Naive thymus-derived CD8-positive, alpha-beta T cell (primary cell): ENCODE measurements around the gene ARHGAP28. TPM values are rescaled to one million over a fixed set of nuclear protein-coding genes. Genes with fewer than 3 reads are reported as not detected.
"Not testable (repeated sequence)": the region's sequence is repeated elsewhere in the genome, so short reads cannot be mapped to it uniquely, and the experiment has no call there.

ENCODE experiments used
- ATAC-seq, 2 donors: fragments of 150-1000 bp; cut with Tn5 transposase in 1 of 2; sonication (Bioruptor Pico), chemical (Tn5 transposase) in 1 of 2; 1 replicate in 1 of 2; 2 replicates in 1 of 2; pipeline ENCODE4 v1.10.0; 2021; ENCODE audit warnings: mild to moderate bottlenecking in 2 of 2, moderate library complexity in 2 of 2
- POLR2A ChIA-PET: fragments of 350-600 bp; sonication (Branson Sonifier 250); formaldehyde crosslinking; loops from one replicate; lab custom pipeline; 2021; ENCODE audit warnings: antibody characterized with exemption; lab: Charles Lee
- DNase-seq, 10 donors: peaks; one replicate each; pipeline versions ENCODE4 v3.0.0 to v3.0.0-alpha.2; 2020 to 2022
- H3K27ac Mint-ChIP-seq, 10 donors: one replicate each; pipeline ENCODE4 v1.8.0; 2020 to 2022; ENCODE audit warnings: mild to moderate bottlenecking in 10 of 10, mixed read lengths in 10 of 10, moderate library complexity in 4 of 10, inconsistent platforms in 1 of 10
- H3K27me3 Mint-ChIP-seq, 5 donors: one replicate each; pipeline ENCODE4 v1.8.0; 2021 to 2022; ENCODE audit warnings: mixed read lengths in 5 of 5
- H3K36me3 Mint-ChIP-seq, 3 donors: one replicate each; pipeline ENCODE4 v1.8.0; 2020 to 2022; ENCODE audit warnings: mixed read lengths in 3 of 3, mild to moderate bottlenecking in 2 of 3, inconsistent platforms in 1 of 3
- H3K4me1 Mint-ChIP-seq, 4 donors: one replicate each; pipeline ENCODE4 v1.8.0; 2021 to 2022; ENCODE audit warnings: mixed read lengths in 4 of 4
- H3K4me3 Mint-ChIP-seq, 10 donors: one replicate each; pipeline ENCODE4 v1.8.0; 2020 to 2022; ENCODE audit warnings: mild to moderate bottlenecking in 10 of 10, mixed read lengths in 10 of 10, moderate library complexity in 6 of 10, inconsistent platforms in 1 of 10
- H3K9me3 Mint-ChIP-seq, 9 donors: one replicate each; pipeline ENCODE4 v1.8.0; 2020 to 2022; ENCODE audit warnings: mixed read lengths in 9 of 9, mild to moderate bottlenecking in 3 of 9, inconsistent platforms in 1 of 9, moderate library complexity in 1 of 9
- polyA plus RNA-seq, 3 donors: library from polyadenylated mRNA; unstranded; fragments of 300-500 nt; fragmentation: Illumina TruSeq; gene quantifications; one replicate each; pipeline ENCODE4 v1.2.3, GENCODE V29; 2021
- total RNA-seq, 8 experiments: library from RNA in 2 of 8; stranded (reverse) in 2 of 8; gene quantifications; one replicate each; pipeline ENCODE4 v1.2.3 and lab custom pipeline; 2021 to 2026

ARHGAP28 gene
- total and polyA plus RNA-seq, 5 experiments from 2014 or later: not detected

- POLR2A ChIA-PET, H3K4me3 Mint-ChIP-seq, H3K27me3 Mint-ChIP-seq: not testable (repeated sequence)
Measured at GRCh38 chr18:6845521-6845920, 116.0 kb downstream of the ARHGAP28 start.

GRCh38 chr18:6850396-6850795 is 120.9 kb downstream of the ARHGAP28 start:
- H3K4me1 Mint-ChIP-seq: no peaks in the 10 kb centered on the region
- DNase-seq: no peak
- no peaks in the 10 kb centered on the region for H3K36me3 Mint-ChIP-seq
- no peak overlapping the region for H3K4me3 Mint-ChIP-seq
- peaks cover 0 to 25% (median 10%) of the 10 kb centered on the region in 9 donors for H3K9me3 Mint-ChIP-seq
- no peak overlapping the region for H3K27ac Mint-ChIP-seq
- H3K27me3 Mint-ChIP-seq: peaks cover 0 to 9% (median 0%) of the 10 kb centered on the region in 5 donors
- ATAC-seq: no peak
- POLR2A ChIA-PET: no interaction called here

More at GRCh38 chr18:6845521-6845920, 116.0 kb downstream of the ARHGAP28 start:
- H3K27ac Mint-ChIP-seq, H3K4me1 Mint-ChIP-seq, H3K36me3 Mint-ChIP-seq, H3K9me3 Mint-ChIP-seq, ATAC-seq, DNase-seq: not testable (repeated sequence)

GRCh38 chr18:6851480-6851879 is 122.0 kb downstream of the ARHGAP28 start:
- no peak for DNase-seq
- POLR2A ChIA-PET: no interaction called here
- H3K4me3 Mint-ChIP-seq: no peak overlapping the region
- no peak overlapping the region for H3K27ac Mint-ChIP-seq
- no peaks in the 10 kb centered on the region for H3K36me3 Mint-ChIP-seq
- no peak for ATAC-seq
- H3K27me3 Mint-ChIP-seq: peaks cover 0 to 9% (median 0%) of the 10 kb centered on the region in 5 donors
- H3K4me1 Mint-ChIP-seq: no peaks in the 10 kb centered on the region
- H3K9me3 Mint-ChIP-seq: peaks cover 0 to 25% (median 10%) of the 10 kb centered on the region in 9 donors

DNA sequence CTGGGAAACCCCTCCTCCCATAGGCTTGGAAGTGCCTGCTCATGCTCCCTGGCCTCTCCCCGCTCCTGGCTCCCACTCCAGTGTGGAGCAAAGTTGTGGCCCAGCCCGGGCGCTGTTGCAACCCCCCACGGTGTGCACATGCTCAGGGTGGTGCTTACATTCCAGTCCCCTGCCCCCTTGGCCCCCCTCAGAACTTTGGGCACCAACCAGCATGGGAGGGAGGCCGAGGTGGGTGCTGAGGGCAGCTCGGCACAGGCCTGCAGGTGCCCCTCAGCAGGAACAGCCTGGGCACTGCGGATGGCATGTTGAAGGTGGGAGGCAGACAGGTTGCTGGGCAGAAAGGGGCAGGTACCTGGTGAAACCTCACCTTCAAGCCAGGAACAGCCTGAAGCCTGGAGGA is 125.3 kb downstream of the ARHGAP28 start:
- Mint-ChIP-seq H3K9me3 (peaks cover 0 to 22% (median 12%) of the 10 kb centered on the region in 9 donors), H3K4me1 (no peaks in the 10 kb centered on the region), H3K4me3 (no peak overlapping the region), H3K36me3 (no peaks in the 10 kb centered on the region), H3K27ac (no peak overlapping the region), H3K27me3 (no peaks in the 10 kb centered on the region)
- POLR2A ChIA-PET: no interaction called here
- DNase-seq (no peak), ATAC-seq (no peak)

GRCh38 chr18:6855767-6856166 is 126.3 kb downstream of the ARHGAP28 start:
- Mint-ChIP-seq H3K9me3 (peaks cover 0 to 19% (median 12%) of the 10 kb centered on the region in 9 donors), H3K27me3 (no peaks in the 10 kb centered on the region), H3K4me3 (no peak overlapping the region), H3K36me3 (no peaks in the 10 kb centered on the region), H3K27ac (no peak overlapping the region), H3K4me1 (no peaks in the 10 kb centered on the region)
- POLR2A ChIA-PET: no interaction called here
- DNase-seq (no peak), ATAC-seq (no peak)

GRCh38 chr18:6857300-6857699 is 127.8 kb downstream of the ARHGAP28 start:
- no peaks in the 10 kb centered on the region for H3K36me3 Mint-ChIP-seq
- ATAC-seq (no peak), DNase-seq (no peak)
- no peaks in the 10 kb centered on the region for H3K27me3 Mint-ChIP-seq
- peaks cover 0 to 13% (median 4%) of the 10 kb centered on the region in 9 donors for H3K9me3 Mint-ChIP-seq
- no peak overlapping the region for H3K4me3 Mint-ChIP-seq
- H3K4me1 Mint-ChIP-seq: no peaks in the 10 kb centered on the region
- no peak overlapping the region for H3K27ac Mint-ChIP-seq
- POLR2A ChIA-PET: no interaction called here

DNA sequence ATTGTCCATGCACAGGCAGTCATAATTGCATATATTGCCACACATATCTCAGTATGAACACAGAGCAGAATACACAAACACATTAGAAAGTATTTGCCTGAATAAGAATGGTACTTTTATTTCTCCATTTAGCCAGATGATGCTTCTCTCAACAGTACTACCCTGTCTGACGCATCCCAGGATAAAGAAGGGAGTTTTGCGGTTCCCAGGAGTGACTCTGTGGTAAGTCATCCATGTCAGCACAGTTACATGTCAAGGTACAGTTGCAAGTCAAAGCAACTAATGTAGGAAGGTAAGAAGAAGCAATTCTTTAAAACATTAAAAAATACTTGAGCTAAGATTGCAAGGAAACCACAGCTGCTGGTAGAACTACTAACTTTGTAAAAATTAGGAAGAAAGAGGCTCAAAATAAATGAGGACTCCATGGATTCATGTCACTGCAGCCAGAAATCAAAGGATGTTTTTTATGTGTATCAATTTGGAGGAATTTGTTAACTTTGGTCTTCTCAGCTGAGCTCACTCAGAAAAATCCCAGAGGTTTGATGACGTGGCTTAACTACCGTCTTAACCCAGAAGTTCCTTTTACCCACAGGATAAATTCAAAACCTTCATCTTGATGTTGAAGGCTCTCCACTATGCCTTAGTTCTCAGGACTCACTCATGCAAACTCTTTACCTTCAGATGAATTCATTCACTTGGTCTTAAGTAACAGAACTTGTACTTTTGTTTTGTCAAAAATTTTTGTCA is 130.3 kb downstream of the ARHGAP28 start:
- Mint-ChIP-seq H3K4me1 (no peaks in the 10 kb centered on the region), H3K4me3 (no peak overlapping the region), H3K27me3 (no peaks in the 10 kb centered on the region), H3K36me3 (no peaks in the 10 kb centered on the region), H3K27ac (peak overlapping the region in 1 of 10 donors; percentile 74), H3K9me3 (peaks cover 0 to 6% (median 2%) of the 10 kb centered on the region in 9 donors)
- DNase-seq (no peak), ATAC-seq (no peak)
- POLR2A ChIA-PET: no interaction called here

- H3K9me3 Mint-ChIP-seq: peaks cover 0 to 9% (median 2%) of the 10 kb centered on the region in 9 donors
- ATAC-seq (no peak), DNase-seq (no peak)
- H3K27ac Mint-ChIP-seq: no peak overlapping the region
- H3K36me3 Mint-ChIP-seq: no peaks in the 10 kb centered on the region
- POLR2A ChIA-PET: no interaction called here
- no peaks in the 10 kb centered on the region for H3K4me1 Mint-ChIP-seq
- H3K27me3 Mint-ChIP-seq: no peaks in the 10 kb centered on the region
- H3K4me3 Mint-ChIP-seq: no peak overlapping the region
Measured at GRCh38 chr18:6860804-6861448, 131.4 kb downstream of the ARHGAP28 start.

GRCh38 chr18:6865251-6865650 is 135.7 kb downstream of the ARHGAP28 start:
- no peaks in the 10 kb centered on the region for H3K27me3 Mint-ChIP-seq
- no peak for ATAC-seq

DNA sequence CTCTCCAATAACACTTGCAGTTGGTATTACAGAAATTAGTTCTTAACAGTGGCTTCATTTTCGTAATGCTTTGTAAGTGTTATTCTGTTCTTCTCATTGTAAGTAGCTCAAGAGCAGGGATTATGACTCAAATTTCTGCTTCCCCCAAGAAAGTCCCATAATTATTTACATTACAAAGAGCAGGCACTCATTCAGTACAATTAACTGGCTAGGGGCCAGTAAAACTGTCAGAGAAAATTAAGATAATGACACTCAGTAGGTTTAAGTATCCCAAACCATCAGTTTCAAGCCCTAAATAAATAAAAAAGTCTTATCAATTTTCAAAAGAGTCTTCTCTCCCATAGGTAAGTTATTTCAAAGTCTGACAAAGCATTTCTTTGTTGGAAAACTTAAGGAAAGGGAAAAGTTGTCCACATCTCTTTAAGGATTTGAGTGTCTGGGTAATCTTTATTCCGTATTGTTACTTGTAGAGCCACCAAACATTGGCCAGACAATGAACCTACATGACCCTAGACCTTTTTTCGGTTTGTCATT is 137.1 kb downstream of the ARHGAP28 start:
- Mint-ChIP-seq H3K27ac (no peak overlapping the region), H3K4me3 (no peak overlapping the region), H3K27me3 (peaks cover 0 to 2% (median 0%) of the 10 kb centered on the region in 5 donors), H3K9me3 (peaks cover 0 to 8% (median 0%) of the 10 kb centered on the region in 9 donors), H3K36me3 (no peaks in the 10 kb centered on the region), H3K4me1 (no peaks in the 10 kb centered on the region)
- DNase-seq: no peak
- no peak for ATAC-seq
- POLR2A ChIA-PET: no interaction called here

More at GRCh38 chr18:6865251-6865650, 135.7 kb downstream of the ARHGAP28 start:
- Mint-ChIP-seq H3K36me3 (no peaks in the 10 kb centered on the region), H3K27ac (no peak overlapping the region), H3K4me3 (no peak overlapping the region), H3K9me3 (peaks cover 0 to 13% (median 0%) of the 10 kb centered on the region in 9 donors), H3K4me1 (no peaks in the 10 kb centered on the region)
- DNase-seq: no peak
- POLR2A ChIA-PET: no interaction called here

DNA sequence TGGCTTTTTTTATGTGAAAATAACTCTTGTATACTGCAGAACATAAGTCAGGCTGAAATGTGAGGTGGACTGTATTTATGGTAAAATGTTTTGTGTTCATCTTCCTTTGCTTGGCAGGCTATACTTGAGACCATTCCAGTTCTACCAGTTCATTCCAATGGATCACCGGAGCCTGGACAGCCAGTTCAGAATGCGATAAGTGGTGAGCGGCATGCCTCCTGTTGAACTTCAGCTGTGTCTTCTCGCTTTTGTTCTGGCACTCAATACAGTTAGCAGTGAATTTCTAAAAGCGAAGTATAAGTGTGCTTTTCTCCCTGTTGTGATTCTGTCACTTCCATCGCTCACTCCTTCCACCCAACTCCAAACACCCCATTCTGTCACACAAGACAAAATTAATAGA is 138.5 kb downstream of the ARHGAP28 start:
- peaks cover 0 to 8% (median 0%) of the 10 kb centered on the region in 9 donors for H3K9me3 Mint-ChIP-seq
- POLR2A ChIA-PET: no interaction called here

DNA sequence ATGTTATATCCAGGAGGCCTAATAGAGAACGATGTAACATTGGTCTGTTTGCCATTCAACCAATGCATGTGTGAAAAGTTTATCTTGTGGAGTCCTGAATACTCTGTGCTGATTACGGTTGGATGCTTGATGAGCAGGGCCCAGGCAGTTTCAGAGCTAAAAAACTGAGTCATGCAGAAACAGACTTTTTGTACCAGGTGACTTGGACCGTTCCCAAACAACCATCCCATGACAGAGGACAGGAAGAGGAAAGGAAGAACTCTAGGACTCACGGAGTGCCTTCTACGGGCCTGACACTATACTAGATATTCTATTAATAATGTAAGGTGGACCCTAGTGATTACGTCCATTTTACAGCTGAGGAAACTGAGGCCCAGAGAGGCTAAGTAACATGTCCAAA is 142.1 kb downstream of the ARHGAP28 start:
- H3K4me3 Mint-ChIP-seq: no peak overlapping the region
- DNase-seq (no peak), ATAC-seq (no peak)
- POLR2A ChIA-PET: no interaction called here
- no peaks in the 10 kb centered on the region for H3K36me3 Mint-ChIP-seq
- H3K9me3 Mint-ChIP-seq: peaks cover 0 to 2% (median 0%) of the 10 kb centered on the region in 9 donors
- H3K4me1 Mint-ChIP-seq: no peaks in the 10 kb centered on the region
- no peak overlapping the region for H3K27ac Mint-ChIP-seq
- peaks cover 0 to 2% (median 1%) of the 10 kb centered on the region in 5 donors for H3K27me3 Mint-ChIP-seq

More for the DNA sequence above, 138.5 kb downstream of the ARHGAP28 start:
- no peak for DNase-seq
- no peak overlapping the region for H3K4me3 Mint-ChIP-seq
- no peaks in the 10 kb centered on the region for H3K36me3 Mint-ChIP-seq
- peaks cover 0 to 2% (median 0%) of the 10 kb centered on the region in 5 donors for H3K27me3 Mint-ChIP-seq
- no peak overlapping the region for H3K27ac Mint-ChIP-seq
- no peaks in the 10 kb centered on the region for H3K4me1 Mint-ChIP-seq
- no peak for ATAC-seq
